Stomach (tissue), 9 donors: Measurements from ENCODE around the gene RWDD4. TPM values are rescaled to one million over a fixed set of nuclear protein-coding genes. Genes with fewer than 3 reads are reported as not detected.
"Not testable (repeated sequence)": the region's sequence is repeated elsewhere in the genome, so short reads cannot be mapped to it uniquely, and the experiment has no call there.

Experiments used
- DNase-seq, 2 donors: peaks; one replicate each; pipeline versions ENCODE4 v3.0.0 to v3.0.0-alpha.2; 2013 to 2019
- H3K27ac ChIP-seq, 5 donors: fragments of 200-600 bp in 4 of 5; sonication (generic) in 4 of 5; one replicate each; pipeline ENCODE4 v1.5.1; 2013 to 2019; ENCODE audit warnings: mild to moderate bottlenecking in 1 of 5, moderate library complexity in 1 of 5
- H3K27me3 ChIP-seq, 3 donors: fragments of 200-600 bp; sonication (generic); one replicate each; pipeline ENCODE4 v1.5.1; 2017 to 2019; ENCODE audit warnings: mixed run types in 1 of 3
- H3K36me3 ChIP-seq, 4 donors: fragments of 200-600 bp; sonication (generic); 1 replicate in 3 of 4; 2 replicates in 1 of 4; pipeline ENCODE4 v1.5.1; 2016 to 2019
- H3K4me1 ChIP-seq, 4 donors: fragments of 200-600 bp; sonication (generic); one replicate each; pipeline ENCODE4 v1.5.1; 2016 to 2019
- H3K4me3 ChIP-seq, 4 donors: fragments of 200-600 bp; sonication (generic) in 3 of 4; one replicate each; pipeline ENCODE4 v1.5.1; 2016 to 2019; ENCODE audit warnings: mild to moderate bottlenecking in 1 of 4
- H3K9me3 ChIP-seq, 4 donors: fragments of 200-600 bp; sonication (generic); one replicate each; pipeline ENCODE4 v1.5.1; 2016 to 2019
- CTCF ChIP-seq, 7 experiments: fragments of 450-650 bp in 4 of 7; fragments of 200-600 bp in 3 of 7; sonication (generic) in 3 of 7; IDR thresholded peaks; one replicate each; pipeline ENCODE4 v1.5.1; 2016 to 2019; ENCODE audit warnings: antibody characterized with exemption in 7 of 7, control low read depth in 2 of 7, mild to moderate bottlenecking in 1 of 7
- EP300 ChIP-seq: sonication (generic); formaldehyde crosslinking; IDR thresholded peaks from one replicate; pipeline ENCODE4 v1.6.1; 2017; ENCODE audit warnings: antibody characterized with exemption
- POLR2A ChIP-seq, 4 donors: fragments of 450-650 bp; IDR thresholded peaks; one replicate each; pipeline ENCODE4 v1.6.1; 2016; ENCODE audit warnings: antibody characterized with exemption in 4 of 4, control low read depth in 2 of 4, mild to moderate bottlenecking in 1 of 4, moderate library complexity in 1 of 4
- POLR2AphosphoS5 ChIP-seq, 3 donors: sonication (generic); formaldehyde crosslinking; IDR thresholded peaks; one replicate each; pipeline ENCODE4 v1.6.1; 2016; ENCODE audit warnings: antibody characterized with exemption in 3 of 3
- WGBS, 5 donors: extraction: QIAGEN DNeasy Blood & Tissue Kit in 3 of 5; methylation state at CpG; one replicate each; pipeline versions ENCODE4 v1.1.5 to v1.1.7; 2013 to 2018; 5-methylcytosine and 5-hydroxymethylcytosine counted together
- intact Hi-C: fragments of 100-400 bp; cut with DNase I; formaldehyde crosslinking; loops from one replicate; pipeline ENCODE4 v1.15.1; 2023; ENCODE audit warnings: low total_unique reads
- polyA plus RNA-seq, 3 donors: library from polyadenylated mRNA; stranded (reverse); fragments of 200-250 nt; gene quantifications; one replicate each; pipeline ENCODE4 v1.2.3, GENCODE V29; 2013
- total RNA-seq, 5 donors: library from RNA; depleted of rRNA; stranded (reverse); fragments of >200 nt; gene quantifications; one replicate each; pipeline versions ENCODE4 v1.1.0 to v1.2.3, GENCODE V29; 2014 to 2016
- donor health status: healthy with polysubstance abuse.
- donor health status: Bipolar disorder and iron deficiency.
- donor health status: healthy.

Gene RWDD4
- total and polyA plus RNA-seq, 8 donors: 3.8 to 36.4 (median 12.9) TPM

- DNase-seq: no peak
- H3K4me1 ChIP-seq: peaks cover 0 to 5% (median 0%) of the 10 kb centered on the region in 4 donors
- no peak for TF ChIP-seq POLR2A (IDR thresholded peaks at IDR 0.05)
- no peak for TF ChIP-seq EP300
- TF ChIP-seq CTCF (IDR thresholded peaks at IDR 0.05): no peak
- no peak for TF ChIP-seq POLR2AphosphoS5 (IDR thresholded peaks at IDR 0.05)
- no peak overlapping the region for H3K27ac ChIP-seq
- no peaks in the 10 kb centered on the region for H3K27me3 ChIP-seq
- 63 to 79% (median 66%) methylated on average over 11 of the region's 11 CpGs for WGBS, 5 donors
- no peaks in the 10 kb centered on the region for H3K36me3 ChIP-seq
- intact Hi-C loops: no loop called here
- no peaks in the 10 kb centered on the region for H3K9me3 ChIP-seq
- H3K4me3 ChIP-seq: no peak overlapping the region
Measured at GRCh38 chr4:183631577-183632198, 27.3 kb downstream of the RWDD4 start.

- no peak overlapping the region for H3K4me3 ChIP-seq
- H3K36me3 ChIP-seq: no peaks in the 10 kb centered on the region
- no peaks in the 10 kb centered on the region for H3K9me3 ChIP-seq
- no peak overlapping the region for H3K27ac ChIP-seq
- TF ChIP-seq POLR2A (IDR thresholded peaks at IDR 0.05) (no peak), EP300 (no peak), CTCF (IDR thresholded peaks at IDR 0.05) (no peak), POLR2AphosphoS5 (IDR thresholded peaks at IDR 0.05) (no peak)
- intact Hi-C loops: no loop called here
- no peaks in the 10 kb centered on the region for H3K4me1 ChIP-seq
- WGBS, 5 donors: 70 to 97% (median 88%) methylated on average over 11 to 12 of the region's 12 CpGs
- H3K27me3 ChIP-seq: no peaks in the 10 kb centered on the region
- DNase-seq: no peak
Measured at GRCh38 chr4:183627979-183628588, 30.9 kb downstream of the RWDD4 start.

GRCh38 chr4:183627286-183627685 lies 31.7 kb downstream of the RWDD4 start:
- H3K4me3 ChIP-seq, H3K9me3 ChIP-seq, intact Hi-C loops, H3K4me1 ChIP-seq, DNase-seq, H3K27me3 ChIP-seq, H3K27ac ChIP-seq, H3K36me3 ChIP-seq: not testable (repeated sequence)
- 93 to 97% (median 95%) methylated on average over 5 of the region's 5 CpGs for WGBS, 5 donors

- Histone ChIP-seq H3K36me3 (no peaks in the 10 kb centered on the region), H3K4me3 (no peak overlapping the region), H3K4me1 (no peaks in the 10 kb centered on the region), H3K27ac (peak overlapping the region in 1 of 5 donors; percentile 42), H3K9me3 (no peaks in the 10 kb centered on the region), H3K27me3 (no peaks in the 10 kb centered on the region)
- no peak for DNase-seq
- WGBS, 5 donors: 38 to 57% (median 48%) methylated on average over 6 of the region's 6 CpGs
- intact Hi-C loops: no loop called here
- TF ChIP-seq POLR2A (IDR thresholded peaks at IDR 0.05): no peak
- TF ChIP-seq POLR2AphosphoS5 (IDR thresholded peaks at IDR 0.05): peak in 2 of 3 donors; percentile 31 to 61
Measured at GRCh38 chr4:183626168-183626567, 32.8 kb downstream of the RWDD4 start.

- peaks cover 0 to 5% (median 3%) of the 10 kb centered on the region in 4 donors for H3K4me1 ChIP-seq
- 68 to 84% (median 80%) methylated on average over 6 of the region's 6 CpGs for WGBS, 5 donors
- H3K9me3 ChIP-seq: no peaks in the 10 kb centered on the region
- no peaks in the 10 kb centered on the region for H3K36me3 ChIP-seq
- H3K4me3 ChIP-seq: no peak overlapping the region
- no peaks in the 10 kb centered on the region for H3K27me3 ChIP-seq
- TF ChIP-seq POLR2A (IDR thresholded peaks at IDR 0.05) (no peak), EP300 (no peak), POLR2AphosphoS5 (IDR thresholded peaks at IDR 0.05) (no peak), CTCF (IDR thresholded peaks at IDR 0.05) (no peak)
- peak in 1 of 2 donors; percentile 16 for DNase-seq
- intact Hi-C loops: no loop called here
- H3K27ac ChIP-seq: no peak overlapping the region
Measured at GRCh38 chr4:183624548-183624947, 34.4 kb downstream of the RWDD4 start.
